ENCODE results near the gene PSORS1C1. TPM values are rescaled to one million over a fixed set of nuclear protein-coding genes. Genes with fewer than 3 reads are reported as not detected.

Gene PSORS1C1
- total RNA-seq, 4 donors from 2014 or later: 0.33 to 0.94 (median 0.50) TPM

GRCh38 chr6:31154436-31154835 is 39.8 kb downstream of the PSORS1C1 start:
- TF ChIP-seq, protein P1, sequence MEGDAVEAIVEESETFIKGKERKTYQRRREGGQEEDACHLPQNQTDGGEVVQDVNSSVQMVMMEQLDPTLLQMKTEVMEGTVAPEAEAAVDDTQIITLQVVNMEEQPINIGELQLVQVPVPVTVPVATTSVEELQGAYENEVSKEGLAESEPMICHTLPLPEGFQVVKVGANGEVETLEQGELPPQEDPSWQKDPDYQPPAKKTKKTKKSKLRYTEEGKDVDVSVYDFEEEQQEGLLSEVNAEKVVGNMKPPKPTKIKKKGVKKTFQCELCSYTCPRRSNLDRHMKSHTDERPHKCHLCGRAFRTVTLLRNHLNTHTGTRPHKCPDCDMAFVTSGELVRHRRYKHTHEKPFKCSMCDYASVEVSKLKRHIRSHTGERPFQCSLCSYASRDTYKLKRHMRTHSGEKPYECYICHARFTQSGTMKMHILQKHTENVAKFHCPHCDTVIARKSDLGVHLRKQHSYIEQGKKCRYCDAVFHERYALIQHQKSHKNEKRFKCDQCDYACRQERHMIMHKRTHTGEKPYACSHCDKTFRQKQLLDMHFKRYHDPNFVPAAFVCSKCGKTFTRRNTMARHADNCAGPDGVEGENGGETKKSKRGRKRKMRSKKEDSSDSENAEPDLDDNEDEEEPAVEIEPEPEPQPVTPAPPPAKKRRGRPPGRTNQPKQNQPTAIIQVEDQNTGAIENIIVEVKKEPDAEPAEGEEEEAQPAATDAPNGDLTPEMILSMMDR (IDR thresholded peaks at IDR 0.05; ENCODE audit: low read depth): no peak

- TF ChIP-seq, protein P1 (IDR thresholded peaks at IDR 0.05; ENCODE audit: low read depth): no peak
These were observed 42.0 kb downstream of the PSORS1C1 start for GRCh38 chr6:31156641-31157040.

- TF ChIP-seq, protein P1 (IDR thresholded peaks at IDR 0.05; ENCODE audit: low read depth): no peak
These were observed 43.0 kb downstream of the PSORS1C1 start, which contains the start of gene CCHCR1 for GRCh38 chr6:31157513-31158139. TSS of gene CCHCR1 (minus strand) at chr6:31157802. CDS start at chr6:31157600, 202 bp downstream.

DNA sequence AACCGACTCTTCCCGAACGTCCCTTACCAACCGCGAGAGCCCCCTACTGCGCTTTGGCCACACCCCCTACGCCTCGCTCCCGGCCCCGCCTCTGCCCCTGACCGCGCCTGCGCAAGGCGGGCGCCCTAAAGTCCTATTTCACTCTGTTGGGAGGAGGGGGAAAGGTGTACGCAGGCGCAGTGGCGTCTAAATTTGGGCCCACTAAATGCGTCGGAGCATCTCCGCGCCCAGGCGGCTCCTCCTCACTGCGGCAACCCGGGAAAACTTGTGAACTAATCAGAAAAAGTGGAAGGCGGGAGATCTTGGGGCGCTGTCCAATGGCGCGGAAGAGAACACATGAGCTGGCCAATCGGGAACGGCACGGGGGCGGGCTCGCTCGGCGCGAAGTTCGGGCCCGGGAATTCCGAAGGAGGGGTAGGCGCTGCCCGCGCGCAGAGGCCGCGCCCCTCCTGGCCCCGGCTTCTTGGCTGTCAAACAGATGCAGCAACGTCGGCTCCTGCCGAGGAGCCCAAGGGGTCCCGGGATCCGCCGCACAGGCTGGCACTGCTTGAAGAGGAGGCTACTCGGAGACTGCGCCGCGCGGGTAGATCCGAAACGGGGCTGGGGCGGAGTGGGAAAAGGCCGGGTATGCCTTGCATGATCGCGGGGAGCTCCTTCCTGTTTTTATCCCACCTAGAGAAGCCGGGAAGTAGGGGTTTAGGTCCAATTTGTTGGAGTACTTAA is 43.7 kb downstream of the PSORS1C1 start, which contains the start of gene TCF19:
Gene TCF19, plus strand, starts transcription at position 450 of the 723 bp plus-strand sequence. CDS start 881 bp downstream, outside the sequence.
- TF ChIP-seq, protein P1 (IDR thresholded peaks at IDR 0.05; ENCODE audit: low read depth): no peak

DNA sequence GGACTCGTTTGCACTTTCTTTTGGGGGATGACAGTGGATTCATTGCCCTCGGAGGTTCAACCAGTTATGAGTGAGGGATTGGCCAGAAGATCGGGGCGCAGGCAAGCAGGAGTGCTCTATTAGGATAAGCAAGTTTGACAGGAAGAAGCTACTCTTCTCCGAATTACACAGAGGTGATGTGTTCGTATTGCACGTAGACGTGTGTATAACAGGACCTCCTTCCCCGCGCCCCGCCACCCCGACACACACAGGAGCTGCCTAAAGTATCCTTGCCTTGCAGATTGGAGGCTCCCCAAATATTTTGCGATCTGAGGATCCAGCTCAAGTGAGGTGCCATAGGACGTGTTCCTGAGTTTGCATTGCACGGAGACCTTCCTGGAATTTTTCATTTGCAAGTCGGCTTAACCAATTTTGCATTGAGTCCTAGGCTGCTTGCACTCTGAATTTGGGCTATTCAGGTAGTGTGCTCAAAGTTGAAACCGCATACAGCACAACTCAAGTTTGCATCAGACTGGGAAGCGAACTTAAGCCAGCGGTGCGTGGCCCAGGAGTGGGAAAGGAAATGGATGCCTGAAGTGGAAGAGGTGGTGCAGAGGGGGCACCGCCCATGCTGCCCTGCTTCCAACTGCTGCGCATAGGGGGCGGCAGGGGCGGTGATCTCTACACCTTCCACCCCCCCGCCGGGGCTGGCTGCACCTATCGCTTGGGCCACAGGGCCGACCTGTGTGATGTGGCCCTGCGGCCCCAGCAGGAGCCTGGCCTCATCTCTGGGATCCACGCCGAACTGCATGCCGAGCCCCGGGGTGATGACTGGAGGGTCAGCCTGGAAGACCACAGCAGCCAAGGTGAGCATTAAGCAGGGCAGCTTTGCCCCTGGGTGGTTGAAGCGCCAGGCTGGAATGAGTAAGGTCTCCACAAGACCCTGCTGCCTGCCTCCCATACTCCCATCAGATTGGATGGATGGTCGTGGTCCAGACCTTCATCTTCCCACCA is 44.6 kb downstream of the PSORS1C1 start:
- TF ChIP-seq, protein P1 (IDR thresholded peaks at IDR 0.05; ENCODE audit: low read depth): no peak

GRCh38 chr6:31161216-31162126 is 46.9 kb downstream of the PSORS1C1 start:
- TF ChIP-seq, protein P1 (IDR thresholded peaks at IDR 0.05; ENCODE audit: low read depth): no peak

All from subcutaneous adipose tissue (tissue), 4 donors.